Measurements from ENCODE around the gene SIRPG.

DNA sequence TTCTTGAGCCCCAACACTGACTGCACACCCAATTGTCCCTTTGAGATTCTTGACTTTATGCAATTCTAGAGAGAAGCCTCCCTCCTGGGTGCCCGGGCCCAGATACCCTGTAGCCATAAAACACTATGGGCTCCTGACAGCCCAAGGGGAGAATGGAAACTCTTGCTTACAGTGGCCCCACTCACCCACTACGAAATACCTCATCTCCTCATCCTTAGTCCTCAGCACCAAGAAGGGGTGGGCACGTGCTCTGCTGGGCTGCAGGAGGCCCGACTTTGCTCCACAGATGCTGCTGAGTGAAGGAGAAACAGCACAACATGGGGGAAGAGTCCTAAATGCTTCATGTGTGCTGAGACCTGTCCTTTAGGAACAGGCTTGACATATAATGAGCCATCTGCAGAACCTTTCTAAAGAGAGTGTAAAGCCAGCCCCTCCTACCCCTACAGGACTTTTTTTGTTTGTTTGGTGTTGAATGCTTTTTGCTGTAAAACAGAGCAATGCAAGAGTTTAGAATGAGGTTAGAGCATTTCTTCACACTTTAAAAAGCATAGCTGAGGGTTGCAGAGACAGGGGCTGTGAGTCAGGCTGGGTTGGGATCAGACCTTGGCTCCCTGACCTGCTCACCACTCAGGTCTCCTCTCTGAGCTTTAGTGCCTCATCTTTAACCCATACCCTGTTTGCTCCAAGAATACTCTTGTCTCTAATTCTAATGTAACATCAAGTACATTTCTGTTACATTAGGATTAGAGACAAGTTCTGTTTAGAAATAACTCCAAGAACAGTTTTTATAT lies 17.6 kb upstream of the SIRPG start:
- TF ChIP-seq POLR2A (IDR thresholded peaks at IDR 0.05), result no peak
- TF ChIP-seq, protein P1, sequence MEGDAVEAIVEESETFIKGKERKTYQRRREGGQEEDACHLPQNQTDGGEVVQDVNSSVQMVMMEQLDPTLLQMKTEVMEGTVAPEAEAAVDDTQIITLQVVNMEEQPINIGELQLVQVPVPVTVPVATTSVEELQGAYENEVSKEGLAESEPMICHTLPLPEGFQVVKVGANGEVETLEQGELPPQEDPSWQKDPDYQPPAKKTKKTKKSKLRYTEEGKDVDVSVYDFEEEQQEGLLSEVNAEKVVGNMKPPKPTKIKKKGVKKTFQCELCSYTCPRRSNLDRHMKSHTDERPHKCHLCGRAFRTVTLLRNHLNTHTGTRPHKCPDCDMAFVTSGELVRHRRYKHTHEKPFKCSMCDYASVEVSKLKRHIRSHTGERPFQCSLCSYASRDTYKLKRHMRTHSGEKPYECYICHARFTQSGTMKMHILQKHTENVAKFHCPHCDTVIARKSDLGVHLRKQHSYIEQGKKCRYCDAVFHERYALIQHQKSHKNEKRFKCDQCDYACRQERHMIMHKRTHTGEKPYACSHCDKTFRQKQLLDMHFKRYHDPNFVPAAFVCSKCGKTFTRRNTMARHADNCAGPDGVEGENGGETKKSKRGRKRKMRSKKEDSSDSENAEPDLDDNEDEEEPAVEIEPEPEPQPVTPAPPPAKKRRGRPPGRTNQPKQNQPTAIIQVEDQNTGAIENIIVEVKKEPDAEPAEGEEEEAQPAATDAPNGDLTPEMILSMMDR (IDR thresholded peaks at IDR 0.05), result no peak

All from thyroid gland (tissue), 4 donors.